HL-60 (cell line): Measurements from ENCODE around the gene DISP2.

ENCODE experiments used
- DNase-seq, 2 experiments: peaks; one replicate each; pipeline ENCODE4 v3.0.0-alpha.2; 2010 to 2020; ENCODE audit warnings: low read depth in 1 of 2, low spot score in 1 of 2
- H3K27ac ChIP-seq: fragments of 250-450 bp; sonication (Bioruptor Pico); replicated peaks from 2 replicates; pipeline ENCODE4 v1.5.1; 2020; ENCODE audit warnings: mild to moderate bottlenecking, moderate library complexity
- H3K27me3 ChIP-seq: fragments of 250-450 bp; sonication (Bioruptor Pico); 2 replicates; pipeline ENCODE4 v1.5.1; 2021; ENCODE audit warnings: mild to moderate bottlenecking, moderate library complexity; ENCODE audit not compliant: insufficient read depth, poor library complexity, severe bottlenecking
- H3K4me3 ChIP-seq: replicated peaks from 2 replicates; pipeline ENCODE4 v1.5.1; 2011; ENCODE audit warnings: mild to moderate bottlenecking, control low read depth, low read length; ENCODE audit not compliant: insufficient read depth
- GABPA ChIP-seq: IDR thresholded peaks from 2 replicates; pipeline ENCODE4 v1.6.1; 2012; ENCODE audit warnings: low read depth
- POLR2AphosphoS5 ChIP-seq: IDR thresholded peaks from 2 replicates; pipeline ENCODE4 v1.6.1; 2012; ENCODE audit warnings: low read depth
- SPI1 ChIP-seq: IDR thresholded peaks from 2 replicates; pipeline ENCODE4 v1.6.1; 2012; ENCODE audit warnings: low read depth, mild to moderate bottlenecking, borderline replicate concordance
- TF ChIP-seq, protein P1 (sequence below): IDR thresholded peaks from one replicate; pipeline ENCODE4 v1.5.1; 2011; ENCODE audit warnings: low read length, control low read depth, inconsistent platforms; ENCODE audit not compliant: insufficient read depth
- TF ChIP-seq, protein P2 (sequence below): IDR thresholded peaks from 2 replicates; pipeline ENCODE4 v1.6.1; 2012; ENCODE audit warnings: low read depth; ENCODE audit not compliant: insufficient replicate concordance

DISP2 gene

DNA sequence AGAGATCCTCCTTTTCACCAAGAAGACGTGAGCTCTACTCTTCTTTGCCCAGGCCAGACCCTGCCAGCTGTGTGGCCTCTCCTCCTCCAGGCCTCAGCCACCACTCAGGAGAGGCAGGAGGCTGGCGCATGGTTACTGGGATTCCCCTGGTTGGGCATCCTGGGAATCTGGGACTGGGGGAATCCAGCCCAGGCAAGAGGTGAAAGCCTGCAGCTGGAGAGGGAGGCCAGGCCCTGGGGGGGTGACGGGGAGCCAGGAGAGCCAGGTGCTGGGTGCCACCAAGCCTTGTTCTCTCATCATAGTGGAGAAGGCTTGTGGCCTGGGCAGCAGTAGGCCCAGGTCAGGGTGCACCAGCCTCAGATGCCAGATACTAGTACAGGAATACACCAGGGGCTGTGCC is 23.5 kb upstream of the DISP2 start:
- no peaks in the 10 kb centered on the region for H3K27me3 ChIP-seq
- no peak for TF ChIP-seq SPI1
- no peak for TF ChIP-seq GABPA
- no peak for DNase-seq
- H3K27ac ChIP-seq, result peak overlapping the region; percentile 85
- H3K4me3 ChIP-seq, result no peak overlapping the region

DNA sequence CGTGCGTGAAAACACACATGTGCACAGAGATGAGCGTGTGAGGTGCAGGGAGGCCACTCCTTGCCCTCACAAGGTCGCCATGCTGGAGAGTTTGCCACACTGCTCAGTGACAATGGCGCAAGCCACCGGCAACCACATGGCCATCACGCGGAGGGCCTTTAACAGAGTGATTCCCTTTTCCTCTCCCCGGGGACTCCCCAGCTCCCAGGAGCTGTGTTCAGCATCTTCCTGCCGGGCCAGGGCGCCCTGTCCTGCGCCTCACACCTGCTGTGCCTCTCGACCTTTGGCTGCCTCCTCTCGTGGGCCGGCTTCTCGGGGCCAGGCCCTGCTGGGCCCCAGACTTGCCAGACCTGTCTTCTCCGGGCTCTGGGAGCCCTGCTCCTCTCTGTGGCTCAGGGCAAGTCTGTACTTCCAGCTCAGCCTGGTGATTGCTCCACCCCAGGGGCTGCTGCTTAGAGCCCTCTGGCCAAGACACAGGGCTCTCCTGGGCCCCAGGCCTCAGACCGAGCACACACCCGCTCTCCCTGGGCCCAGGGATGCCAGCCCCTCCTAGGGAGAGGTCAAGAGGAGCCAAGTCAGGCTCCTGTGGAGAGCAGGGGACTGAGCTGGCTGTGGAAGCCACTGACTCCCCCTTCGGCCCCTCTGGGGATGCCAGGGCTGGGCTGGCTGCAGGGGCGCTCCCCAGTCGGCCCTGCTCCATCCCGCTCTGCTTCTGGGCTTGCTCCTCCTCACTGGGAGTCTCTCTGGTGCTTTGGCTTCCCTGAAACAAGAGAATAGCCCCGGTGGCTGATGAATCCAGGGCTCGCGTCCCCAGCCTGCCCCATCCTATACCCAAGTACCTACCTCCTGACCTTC is 22.9 kb upstream of the DISP2 start:
- peak overlapping the region; percentile 85 for H3K27ac ChIP-seq
- H3K4me3 ChIP-seq, result no peak overlapping the region
- peak in 1 of 2 experiments; percentile 72 for DNase-seq
- TF ChIP-seq POLR2AphosphoS5 (no peak), SPI1 (no peak), GABPA (no peak)
- TF ChIP-seq, protein P1, sequence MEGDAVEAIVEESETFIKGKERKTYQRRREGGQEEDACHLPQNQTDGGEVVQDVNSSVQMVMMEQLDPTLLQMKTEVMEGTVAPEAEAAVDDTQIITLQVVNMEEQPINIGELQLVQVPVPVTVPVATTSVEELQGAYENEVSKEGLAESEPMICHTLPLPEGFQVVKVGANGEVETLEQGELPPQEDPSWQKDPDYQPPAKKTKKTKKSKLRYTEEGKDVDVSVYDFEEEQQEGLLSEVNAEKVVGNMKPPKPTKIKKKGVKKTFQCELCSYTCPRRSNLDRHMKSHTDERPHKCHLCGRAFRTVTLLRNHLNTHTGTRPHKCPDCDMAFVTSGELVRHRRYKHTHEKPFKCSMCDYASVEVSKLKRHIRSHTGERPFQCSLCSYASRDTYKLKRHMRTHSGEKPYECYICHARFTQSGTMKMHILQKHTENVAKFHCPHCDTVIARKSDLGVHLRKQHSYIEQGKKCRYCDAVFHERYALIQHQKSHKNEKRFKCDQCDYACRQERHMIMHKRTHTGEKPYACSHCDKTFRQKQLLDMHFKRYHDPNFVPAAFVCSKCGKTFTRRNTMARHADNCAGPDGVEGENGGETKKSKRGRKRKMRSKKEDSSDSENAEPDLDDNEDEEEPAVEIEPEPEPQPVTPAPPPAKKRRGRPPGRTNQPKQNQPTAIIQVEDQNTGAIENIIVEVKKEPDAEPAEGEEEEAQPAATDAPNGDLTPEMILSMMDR, result no peak
- TF ChIP-seq, protein P2, sequence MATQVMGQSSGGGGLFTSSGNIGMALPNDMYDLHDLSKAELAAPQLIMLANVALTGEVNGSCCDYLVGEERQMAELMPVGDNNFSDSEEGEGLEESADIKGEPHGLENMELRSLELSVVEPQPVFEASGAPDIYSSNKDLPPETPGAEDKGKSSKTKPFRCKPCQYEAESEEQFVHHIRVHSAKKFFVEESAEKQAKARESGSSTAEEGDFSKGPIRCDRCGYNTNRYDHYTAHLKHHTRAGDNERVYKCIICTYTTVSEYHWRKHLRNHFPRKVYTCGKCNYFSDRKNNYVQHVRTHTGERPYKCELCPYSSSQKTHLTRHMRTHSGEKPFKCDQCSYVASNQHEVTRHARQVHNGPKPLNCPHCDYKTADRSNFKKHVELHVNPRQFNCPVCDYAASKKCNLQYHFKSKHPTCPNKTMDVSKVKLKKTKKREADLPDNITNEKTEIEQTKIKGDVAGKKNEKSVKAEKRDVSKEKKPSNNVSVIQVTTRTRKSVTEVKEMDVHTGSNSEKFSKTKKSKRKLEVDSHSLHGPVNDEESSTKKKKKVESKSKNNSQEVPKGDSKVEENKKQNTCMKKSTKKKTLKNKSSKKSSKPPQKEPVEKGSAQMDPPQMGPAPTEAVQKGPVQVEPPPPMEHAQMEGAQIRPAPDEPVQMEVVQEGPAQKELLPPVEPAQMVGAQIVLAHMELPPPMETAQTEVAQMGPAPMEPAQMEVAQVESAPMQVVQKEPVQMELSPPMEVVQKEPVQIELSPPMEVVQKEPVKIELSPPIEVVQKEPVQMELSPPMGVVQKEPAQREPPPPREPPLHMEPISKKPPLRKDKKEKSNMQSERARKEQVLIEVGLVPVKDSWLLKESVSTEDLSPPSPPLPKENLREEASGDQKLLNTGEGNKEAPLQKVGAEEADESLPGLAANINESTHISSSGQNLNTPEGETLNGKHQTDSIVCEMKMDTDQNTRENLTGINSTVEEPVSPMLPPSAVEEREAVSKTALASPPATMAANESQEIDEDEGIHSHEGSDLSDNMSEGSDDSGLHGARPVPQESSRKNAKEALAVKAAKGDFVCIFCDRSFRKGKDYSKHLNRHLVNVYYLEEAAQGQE, result no peak
- no peaks in the 10 kb centered on the region for H3K27me3 ChIP-seq

DNA sequence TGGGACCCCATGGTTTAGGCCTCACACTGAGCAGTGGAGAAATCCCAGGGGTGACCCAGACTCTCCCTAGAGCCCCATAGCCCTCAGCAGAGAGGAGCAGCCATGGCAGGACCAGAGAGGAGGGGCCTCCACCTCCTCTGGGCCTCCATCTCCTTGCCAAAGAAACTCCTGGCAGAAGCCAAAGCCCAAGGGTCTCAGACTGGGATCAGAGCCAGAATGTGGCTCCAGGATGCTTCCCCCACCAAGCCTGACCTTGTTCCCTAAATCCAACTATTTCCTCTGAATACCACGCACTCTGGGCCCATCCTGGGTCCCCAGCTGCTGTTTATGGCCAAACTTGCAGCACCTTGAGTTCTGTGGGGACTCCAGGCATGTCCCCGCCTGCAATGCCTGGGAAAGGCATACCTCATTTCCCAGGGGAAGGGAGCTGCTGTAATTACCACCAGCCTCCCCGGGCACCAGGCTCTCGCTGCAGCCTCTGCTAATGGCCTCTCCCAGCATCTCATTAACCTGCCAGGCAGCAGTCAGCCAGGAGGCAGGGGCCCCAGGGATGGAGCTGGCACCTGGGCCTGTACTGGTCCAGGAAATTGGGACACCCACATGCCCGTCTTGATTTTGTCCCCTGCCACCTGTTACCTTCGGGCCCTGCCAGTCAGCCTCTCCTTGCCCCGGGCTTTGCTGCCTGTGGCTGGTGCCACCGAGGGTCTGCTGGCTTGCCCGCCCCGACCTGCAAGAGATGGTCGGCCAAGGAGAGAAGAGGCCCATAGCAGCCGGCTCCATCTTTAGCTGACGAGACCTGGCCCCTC is 21.9 kb upstream of the DISP2 start:
- TF ChIP-seq POLR2AphosphoS5, result no peak
- TF ChIP-seq GABPA, result no peak
- TF ChIP-seq, protein P2, result no peak
- TF ChIP-seq, protein P1, result no peak
- TF ChIP-seq SPI1, result no peak
- Histone ChIP-seq H3K27ac (peak overlapping the region; percentile 85; the same call in 1 of the 2 replicates), H3K27me3 (no peaks in the 10 kb centered on the region), H3K4me3 (no peak overlapping the region)
- DNase-seq, result no peak

DNA sequence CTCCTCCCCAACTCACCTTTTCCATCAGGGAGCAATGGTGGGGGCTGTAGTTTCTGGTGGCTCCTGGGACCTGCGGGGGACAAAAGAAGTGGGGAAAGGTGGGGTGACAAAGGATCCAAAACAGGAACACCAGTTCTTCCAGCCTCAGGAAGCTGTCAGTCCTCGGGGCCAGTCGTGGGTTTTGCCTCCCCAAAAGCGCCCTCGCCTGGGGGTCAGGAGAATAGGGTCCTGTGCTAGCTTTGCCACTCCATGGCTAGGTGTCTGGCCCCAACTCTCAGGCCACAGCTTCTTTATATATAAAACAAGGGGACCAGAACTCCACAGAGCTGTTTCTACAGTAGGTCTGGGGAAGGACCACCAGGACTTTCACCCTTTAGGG is 21.3 kb upstream of the DISP2 start:
- no peaks in the 10 kb centered on the region for H3K27me3 ChIP-seq
- peak in 1 of 2 experiments; percentile 68 for DNase-seq
- no peak overlapping the region for H3K4me3 ChIP-seq
- H3K27ac ChIP-seq, result no peak overlapping the region
- peak; percentile 16; the same call in 1 of the 2 replicates for TF ChIP-seq SPI1
- TF ChIP-seq, protein P2, result no peak
